K562 (cell line): ENCODE data around the gene CRADD. TPM values are rescaled to one million over a fixed set of nuclear protein-coding genes. Genes with fewer than 3 reads are reported as not detected.

ENCODE experiments used
- ATAC-seq: fragments of 200-7000 bp; cut with Tn5 transposase; 3 replicates; pipeline ENCODE4 v1.9.1; 2020; ENCODE audit warnings: moderate library complexity
- BruUV-seq: library from RNA; stranded (reverse); fragments of 400-500 nt; replicated peaks from 2 replicates; lab custom pipeline; 2021; lab: Mats Ljungman, UMichigan
- CTCF ChIA-PET: fragments of 300-600 bp; formaldehyde crosslinking; extraction: SDS; loops from one replicate; lab custom pipeline; 2021; ENCODE audit warnings: low intra/inter-chr PET ratio; lab: Yijun Ruan, JAX
- POLR2A ChIA-PET: fragments of 300-600, 350-650 bp; sonication (Branson Sonifier 250); formaldehyde crosslinking; extraction: SDS; loops from one replicate; lab custom pipeline; 2021; ENCODE audit warnings: antibody characterized with exemption, inconsistent platforms; lab: Yijun Ruan, JAX
- DNase-seq, 4 experiments: peaks; one replicate each; pipeline versions ENCODE4 v3.0.0 to v3.0.0-alpha.2; 2011 to 2018; ENCODE audit warnings: low spot score in 3 of 4, mixed read lengths in 3 of 4; ENCODE audit errors: extremely low read depth in 1 of 4
- FAIRE-seq: peaks from 2 replicates; lab custom pipeline; 2011; peaks lifted over from hg19 to GRCh38; lab: Jason Lieb, UNC
- H2AFZ ChIP-seq: 2 replicates; pipeline ENCODE4 v1.6.0; 2011; ENCODE audit warnings: low read depth, low read length, control low read depth, inconsistent platforms
- H3K27ac ChIP-seq: fragments of 200-600 bp; 3 replicates; pipeline ENCODE4 v1.8.0; 2011; ENCODE audit warnings: low read depth, mild to moderate bottlenecking, control low read depth, inconsistent platforms, low read length, moderate library complexity, mixed read lengths; ENCODE audit errors: extremely low read depth
- H3K27me3 ChIP-seq, 2 experiments: fragments of 300-600 bp in 1 of 2; 2 replicates in 1 of 2; 3 replicates in 1 of 2; pipeline versions ENCODE4 v1.6.0 to v1.8.0; 2011; ENCODE audit warnings: inconsistent platforms in 2 of 2, low read length in 2 of 2, mild to moderate bottlenecking in 1 of 2, mixed read lengths in 1 of 2, moderate library complexity in 1 of 2; ENCODE audit not compliant: control insufficient read depth in 2 of 2, insufficient read depth in 2 of 2
- H3K36me3 ChIP-seq: fragments of 300-600 bp; 3 replicates; pipeline ENCODE4 v1.8.0; 2011; ENCODE audit warnings: mild to moderate bottlenecking, low read length, inconsistent platforms; ENCODE audit not compliant: control insufficient read depth, insufficient read depth
- H3K4me1 ChIP-seq, 2 experiments: fragments of 200-600 bp in 1 of 2; replicated peaks in 1 of 2; 2 replicates in 1 of 2; 3 replicates in 1 of 2; pipeline versions ENCODE4 v1.5.1 to v1.8.0; 2011; ENCODE audit warnings: inconsistent platforms in 2 of 2, low read length in 2 of 2, mild to moderate bottlenecking in 1 of 2, mixed read lengths in 1 of 2, moderate library complexity in 1 of 2; ENCODE audit not compliant: control insufficient read depth in 2 of 2, insufficient read depth in 2 of 2
- H3K4me2 ChIP-seq: 2 replicates; pipeline ENCODE4 v1.6.1; 2011; ENCODE audit warnings: low read length, control low read depth, inconsistent platforms, mixed read lengths; ENCODE audit not compliant: insufficient read depth
- H3K4me3 ChIP-seq: fragments of 200-600 bp; sonication (generic), shearing (Covaris generic); 2 replicates; pipeline ENCODE4 v1.5.1; 2016; ENCODE audit warnings: control low read depth, inconsistent platforms
- H3K79me2 ChIP-seq: fragments of 200-600 bp; 3 replicates; pipeline ENCODE4 v1.8.0; 2011; ENCODE audit warnings: low read length, inconsistent platforms; ENCODE audit not compliant: control insufficient read depth, insufficient read depth
- H3K9ac ChIP-seq, 2 experiments: 2 replicates each; pipeline versions ENCODE4 v1.6.0 to v1.6.1; 2011; ENCODE audit warnings: low read depth in 2 of 2, low read length in 2 of 2, control low read depth in 1 of 2, inconsistent platforms in 1 of 2, mild to moderate bottlenecking in 1 of 2, mixed read lengths in 1 of 2; ENCODE audit not compliant: insufficient read depth in 1 of 2
- H3K9me1 ChIP-seq: one replicate; pipeline ENCODE4 v1.6.0; 2011; ENCODE audit warnings: inconsistent platforms, mild to moderate bottlenecking, low read length, moderate library complexity; ENCODE audit not compliant: control insufficient read depth, insufficient read depth
- H3K9me3 ChIP-seq: replicated peaks from 2 replicates; pipeline ENCODE4 v1.5.1; 2011; ENCODE audit warnings: low read depth, low read length, inconsistent platforms; ENCODE audit not compliant: control insufficient read depth, insufficient read depth
- H4K20me1 ChIP-seq: replicated peaks from 2 replicates; pipeline ENCODE4 v1.6.1; 2011; ENCODE audit warnings: low read length, inconsistent platforms, mixed read lengths; ENCODE audit not compliant: control insufficient read depth, insufficient read depth
- CCAR2 ChIP-seq: fragments of 200-400 bp; formaldehyde crosslinking; IDR thresholded peaks from 2 replicates; pipeline ENCODE4 v1.6.1; 2017; ENCODE audit warnings: mild to moderate bottlenecking, low read depth, low read length
- HNRNPL ChIP-seq: fragments of 200-400 bp; formaldehyde crosslinking; IDR thresholded peaks from 2 replicates; pipeline ENCODE4 v1.6.1; 2017; ENCODE audit warnings: low read depth, mild to moderate bottlenecking, low read length
- PHTF2 ChIP-seq: fragments of 250-450 bp; sonication (Bioruptor Pico); IDR thresholded peaks from 2 replicates; pipeline ENCODE4 v1.5.0; 2021; ENCODE audit warnings: mild to moderate bottlenecking
- RHOXF2B ChIP-seq: fragments of 250-450 bp; sonication (Bioruptor Pico); conservative IDR thresholded peaks from 2 replicates; pipeline ENCODE4 v1.5.1; 2021
- SIN3B ChIP-seq: fragments of 450-650 bp; IDR thresholded peaks from 2 replicates; pipeline ENCODE4 v1.6.1; 2017; ENCODE audit warnings: low read depth, mild to moderate bottlenecking, moderate library complexity
- SP2 ChIP-seq: IDR thresholded peaks from 2 replicates; pipeline ENCODE4 v1.6.1; 2011; ENCODE audit warnings: mild to moderate bottlenecking, low read depth, low read length, moderate library complexity; ENCODE audit not compliant: poor library complexity, severe bottlenecking; ENCODE audit errors: extremely low read depth
- TEAD4 ChIP-seq, 2 experiments: sonication (generic) in 1 of 2; formaldehyde crosslinking in 1 of 2; IDR thresholded peaks; 2 replicates each; pipeline versions ENCODE4 v1.6.1 to v1.8.0; 2012 to 2022; ENCODE audit warnings: borderline replicate concordance in 1 of 2, inconsistent platforms in 1 of 2, low read length in 1 of 2, mild to moderate bottlenecking in 1 of 2, missing genetic modification reagents in 1 of 2
- WGBS: fragments of 100-300 bp; shearing (Covaris generic); methylation state at CpG from one replicate; pipeline ENCODE4 v1.1.6; 2016; ENCODE audit warnings: low coverage, mixed read lengths; ENCODE audit not compliant: insufficient coverage; ENCODE audit errors: missing lambda C conversion rate; 5-methylcytosine and 5-hydroxymethylcytosine counted together
- in situ Hi-C: fragments of 300-500 bp; cut with MboI; formaldehyde crosslinking; loops from 4 replicates; pipeline ENCODE4 v1.15.0; 2018; ENCODE audit warnings: inconsistent platforms, mixed read lengths
- intact Hi-C: fragments of 100-400 bp; cut with micrococcal nuclease; formaldehyde crosslinking; loops from 2 replicates; pipeline ENCODE4 v1.14.2; 2022
- polyA plus RNA-seq, 8 experiments: library from polyadenylated mRNA; depleted of rRNA in 4 of 8; stranded (reverse) in 5 of 8; unstranded in 3 of 8; fragments of >200 nt; fragmentation: Nextera tagmentation in 2 of 8; fragmentation: Illumina TruSeq in 1 of 8; extraction: Ambion mirVana in 2 of 8; extraction: Trizol in 1 of 8; gene quantifications; 2 replicates each; pipeline versions ENCODE4 v1.2.1 to v1.2.3, GENCODE V29; 2011 to 2014; ENCODE audit warnings: inconsistent platforms in 1 of 8, missing spikeins in 1 of 8
- total RNA-seq, 7 experiments: library from RNA; depleted of rRNA in 6 of 7; stranded (reverse); fragments of >200 nt in 6 of 7; fragmentation: Illumina TruSeq in 2 of 7; extraction: Trizol in 2 of 7; gene quantifications; 2 replicates each; pipeline versions ENCODE4 v1.2.1 to v1.2.3, GENCODE V29; 2011 to 2021; ENCODE audit warnings: low replicate concordance in 1 of 7
- TF ChIP-seq, protein P1 (sequence below), 2 experiments: fragments of 450-650 bp in 1 of 2; sonication (generic) in 1 of 2; formaldehyde crosslinking in 1 of 2; IDR thresholded peaks; 2 replicates each; pipeline versions ENCODE4 v1.7.1 to v1.9.0; 2016 to 2022; ENCODE audit warnings: inconsistent platforms in 1 of 2, mild to moderate bottlenecking in 1 of 2, missing genetic modification reagents in 1 of 2
- TF ChIP-seq, protein P2 (sequence below): fragments of 450-650 bp; conservative IDR thresholded peaks from 2 replicates; pipeline ENCODE4 v1.6.1; 2016; ENCODE audit warnings: missing genetic modification characterization, low read depth, mild to moderate bottlenecking, missing compliant biosample characterization, moderate library complexity

CRADD gene
- total and polyA plus RNA-seq, 9 of the 15 experiments (the other 6 are each of a cell fraction or from before 2014, with no cell fraction given): 20.5 to 41.1 (median 25.9) TPM

DNA sequence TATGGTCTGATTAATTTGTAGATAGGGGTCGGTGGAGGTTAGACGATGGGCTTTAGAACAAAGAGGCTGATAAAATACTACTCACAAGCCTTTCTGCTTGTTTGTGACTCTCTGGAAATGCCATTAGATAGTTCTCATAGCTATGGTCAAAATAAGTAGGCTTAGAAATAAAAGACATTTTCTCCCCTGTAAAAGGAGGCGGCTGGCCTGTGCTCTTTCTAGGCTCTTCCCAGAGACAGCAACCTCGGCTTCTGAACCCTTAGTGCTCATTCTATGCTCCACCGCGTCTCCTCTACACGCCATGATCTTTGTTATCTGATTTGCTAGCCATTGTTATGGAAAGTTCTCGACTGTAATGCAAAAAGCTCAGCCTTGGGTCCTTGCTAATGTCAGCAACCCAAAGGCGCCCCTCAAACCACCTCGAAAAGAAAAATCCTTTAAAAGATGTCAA, 64.5 kb downstream of the CRADD start:
- POLR2A ChIA-PET: interaction anchor here (1.1 to 2.2 kb wide), 13 partner anchors 12 to 359 kb away, joined by 3 to 9 read pairs (median 5); partner anchors contain the start of genes CRADD and SOCS2
- intact Hi-C loops (loop anchor here (1.0 to 2.0 kb wide), 7 partner anchors 17 to 359 kb away; partner anchors contain the start of gene CRADD), in situ Hi-C loops (loop anchor here (5.0 kb wide), 1 partner anchor 169 kb away; the partner anchor contains the start of gene SOCS2)
- ATAC-seq: peak; percentile 55
- peak in 2 of 4 experiments; percentile 21 to 46 for DNase-seq
- H3K9me1 ChIP-seq: no peaks in the 10 kb centered on the region
- no peaks in the 10 kb centered on the region for H4K20me1 ChIP-seq
- peaks cover 72% of the 10 kb centered on the region for H3K79me2 ChIP-seq
- FAIRE-seq: no peak
- H3K9me3 ChIP-seq: no peaks in the 10 kb centered on the region
- CTCF ChIA-PET: interaction anchor here (0.9 to 3.9 kb wide), 2 partner anchors 172 to 360 kb away, joined by 3 to 24 read pairs; no protein-coding TSS in a partner anchor
- H3K27me3 ChIP-seq: no peaks in the 10 kb centered on the region
- H3K4me1 ChIP-seq: peaks cover 11 to 54% of the 10 kb centered on the region in 2 experiments
- peak overlapping the region; percentile 81 to 94; a peak in 3 of 4 replicates for H3K9ac ChIP-seq
- H3K36me3 ChIP-seq: no peaks in the 10 kb centered on the region
- TSS peak; percentile 95 for BruUV-seq
- peak overlapping the region; percentile 91 for H3K27ac ChIP-seq
- 1% methylated on average over 10 of the region's 10 CpGs for WGBS
- H3K4me2 ChIP-seq: peak overlapping the region; percentile 95
- peak overlapping the region; percentile 56 for H2AFZ ChIP-seq
- H3K4me3 ChIP-seq: peak overlapping the region; percentile 44
- TF ChIP-seq PHTF2 (CRISPR knock-in tag) (0 out of 2 replicates have a peak, but pooled peaks have one; percentile 3), TEAD4 (IDR thresholded peaks at IDR 0.05; ENCODE audit: low read length) (no peak), TEAD4 (CRISPR knock-in tag; IDR thresholded peaks at IDR 0.05; ENCODE audit: borderline replicate concordance) (no peak), RHOXF2B (0 out of 2 replicates have a peak, but pooled peaks have one; percentile 44), SP2 (no peak), HNRNPL (no peak), CCAR2 (no peak), SIN3B (no peak)
- TF ChIP-seq, protein P1, sequence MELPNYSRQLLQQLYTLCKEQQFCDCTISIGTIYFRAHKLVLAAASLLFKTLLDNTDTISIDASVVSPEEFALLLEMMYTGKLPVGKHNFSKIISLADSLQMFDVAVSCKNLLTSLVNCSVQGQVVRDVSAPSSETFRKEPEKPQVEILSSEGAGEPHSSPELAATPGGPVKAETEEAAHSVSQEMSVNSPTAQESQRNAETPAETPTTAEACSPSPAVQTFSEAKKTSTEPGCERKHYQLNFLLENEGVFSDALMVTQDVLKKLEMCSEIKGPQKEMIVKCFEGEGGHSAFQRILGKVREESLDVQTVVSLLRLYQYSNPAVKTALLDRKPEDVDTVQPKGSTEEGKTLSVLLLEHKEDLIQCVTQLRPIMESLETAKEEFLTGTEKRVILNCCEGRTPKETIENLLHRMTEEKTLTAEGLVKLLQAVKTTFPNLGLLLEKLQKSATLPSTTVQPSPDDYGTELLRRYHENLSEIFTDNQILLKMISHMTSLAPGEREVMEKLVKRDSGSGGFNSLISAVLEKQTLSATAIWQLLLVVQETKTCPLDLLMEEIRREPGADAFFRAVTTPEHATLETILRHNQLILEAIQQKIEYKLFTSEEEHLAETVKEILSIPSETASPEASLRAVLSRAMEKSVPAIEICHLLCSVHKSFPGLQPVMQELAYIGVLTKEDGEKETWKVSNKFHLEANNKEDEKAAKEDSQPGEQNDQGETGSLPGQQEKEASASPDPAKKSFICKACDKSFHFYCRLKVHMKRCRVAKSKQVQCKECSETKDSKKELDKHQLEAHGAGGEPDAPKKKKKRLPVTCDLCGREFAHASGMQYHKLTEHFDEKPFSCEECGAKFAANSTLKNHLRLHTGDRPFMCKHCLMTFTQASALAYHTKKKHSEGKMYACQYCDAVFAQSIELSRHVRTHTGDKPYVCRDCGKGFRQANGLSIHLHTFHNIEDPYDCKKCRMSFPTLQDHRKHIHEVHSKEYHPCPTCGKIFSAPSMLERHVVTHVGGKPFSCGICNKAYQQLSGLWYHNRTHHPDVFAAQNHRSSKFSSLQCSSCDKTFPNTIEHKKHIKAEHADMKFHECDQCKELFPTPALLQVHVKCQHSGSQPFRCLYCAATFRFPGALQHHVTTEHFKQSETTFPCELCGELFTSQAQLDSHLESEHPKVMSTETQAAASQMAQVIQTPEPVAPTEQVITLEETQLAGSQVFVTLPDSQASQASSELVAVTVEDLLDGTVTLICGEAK (IDR thresholded peaks at IDR 0.05): 0 out of 2 replicates have a peak, but pooled peaks have one; percentile 6
- TF ChIP-seq, protein P1 (CRISPR knock-in tag; IDR thresholded peaks at IDR 0.05): no peak
- TF ChIP-seq, protein P2, sequence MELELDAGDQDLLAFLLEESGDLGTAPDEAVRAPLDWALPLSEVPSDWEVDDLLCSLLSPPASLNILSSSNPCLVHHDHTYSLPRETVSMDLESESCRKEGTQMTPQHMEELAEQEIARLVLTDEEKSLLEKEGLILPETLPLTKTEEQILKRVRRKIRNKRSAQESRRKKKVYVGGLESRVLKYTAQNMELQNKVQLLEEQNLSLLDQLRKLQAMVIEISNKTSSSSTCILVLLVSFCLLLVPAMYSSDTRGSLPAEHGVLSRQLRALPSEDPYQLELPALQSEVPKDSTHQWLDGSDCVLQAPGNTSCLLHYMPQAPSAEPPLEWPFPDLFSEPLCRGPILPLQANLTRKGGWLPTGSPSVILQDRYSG (tag): peak; percentile 42; the same call in 1 of the 2 replicates
